GM19372 (cell line): Measurements from ENCODE around the gene KRT17.
"Not testable (repeated sequence)": the region's sequence is repeated elsewhere in the genome, so short reads cannot be mapped to it uniquely, and the experiment has no call there.

Experiments used
- ATAC-seq: cut with Tn5 transposase; IDR thresholded peaks from one replicate; pipeline ENCODE4 v1.9.1; 2021; ENCODE audit warnings: mild to moderate bottlenecking, low read depth, moderate library complexity; ENCODE audit not compliant: unreplicated experiment

KRT17 gene

DNA sequence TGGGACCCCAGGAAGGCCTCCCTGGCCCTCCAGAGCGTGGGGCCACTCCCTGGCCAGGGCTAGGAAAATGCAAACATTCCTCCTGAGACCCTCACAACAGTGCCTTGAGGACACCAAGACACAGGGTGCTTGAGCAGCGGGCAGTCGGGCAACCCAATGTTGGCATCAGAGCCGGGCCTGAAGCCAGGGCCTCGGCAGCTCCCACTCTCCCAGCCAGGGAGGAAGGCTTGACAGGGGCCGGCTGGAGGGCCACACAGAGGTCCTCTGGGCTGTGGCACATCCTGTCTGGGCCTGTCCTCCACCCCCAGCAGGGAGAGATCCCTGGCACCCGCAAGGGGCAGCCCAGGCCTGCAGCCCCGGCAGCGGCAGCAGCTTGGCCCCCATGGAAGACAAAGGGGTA, 12.3 kb upstream of the KRT17 start:
- ATAC-seq, result no peak

GRCh38 chr17:41635121-41636097, 11.0 kb upstream of the KRT17 start:
- no peak for ATAC-seq

DNA sequence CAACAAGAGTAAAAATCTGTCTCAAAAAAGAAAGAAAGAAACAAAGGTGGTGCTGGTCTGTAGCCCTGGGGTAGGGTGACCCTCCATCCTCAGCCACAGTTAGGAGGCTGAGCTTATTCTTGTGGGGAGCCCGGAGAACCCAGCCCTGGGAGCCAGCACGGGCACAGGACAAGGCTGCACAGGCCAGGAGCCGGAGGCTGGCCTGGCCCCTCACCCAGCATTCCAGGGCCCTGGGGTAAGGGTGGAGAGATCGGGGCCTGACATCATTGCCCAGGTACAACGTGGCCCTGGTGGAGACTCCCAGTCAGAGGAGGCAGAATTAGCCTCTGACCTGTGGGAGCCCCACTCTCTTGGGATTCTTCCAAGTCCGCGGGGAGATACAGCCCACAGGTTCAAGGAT, 10.3 kb upstream of the KRT17 start:
- ATAC-seq, result no peak

- no peak for ATAC-seq
Measured at GRCh38 chr17:41633556-41634199, 9.3 kb upstream of the KRT17 start.

GRCh38 chr17:41632482-41633105, 8.2 kb upstream of the KRT17 start:
- no peak for ATAC-seq

DNA sequence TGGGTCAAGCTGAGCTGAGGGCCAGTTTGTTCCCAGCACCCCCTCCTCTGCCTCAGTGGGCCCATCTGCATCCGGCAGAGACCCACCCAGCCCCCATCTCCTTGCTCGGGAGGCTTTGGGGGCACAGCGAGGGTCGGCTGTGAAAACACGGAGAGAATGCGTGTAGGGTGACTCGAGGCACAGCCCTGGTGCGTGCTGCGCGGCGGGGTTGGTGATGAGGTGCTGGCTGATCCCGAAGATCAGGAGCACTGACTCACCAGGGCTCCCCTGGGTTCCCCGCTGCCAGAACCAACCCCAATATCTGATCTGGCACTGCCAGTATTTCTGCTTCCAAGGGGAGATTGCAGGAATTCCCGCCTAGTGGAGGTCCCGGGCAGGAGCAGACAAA, 7.5 kb upstream of the KRT17 start:
- ATAC-seq, result no peak

GRCh38 chr17:41631025-41631897, 6.9 kb upstream of the KRT17 start:
- ATAC-seq, result no peak

DNA sequence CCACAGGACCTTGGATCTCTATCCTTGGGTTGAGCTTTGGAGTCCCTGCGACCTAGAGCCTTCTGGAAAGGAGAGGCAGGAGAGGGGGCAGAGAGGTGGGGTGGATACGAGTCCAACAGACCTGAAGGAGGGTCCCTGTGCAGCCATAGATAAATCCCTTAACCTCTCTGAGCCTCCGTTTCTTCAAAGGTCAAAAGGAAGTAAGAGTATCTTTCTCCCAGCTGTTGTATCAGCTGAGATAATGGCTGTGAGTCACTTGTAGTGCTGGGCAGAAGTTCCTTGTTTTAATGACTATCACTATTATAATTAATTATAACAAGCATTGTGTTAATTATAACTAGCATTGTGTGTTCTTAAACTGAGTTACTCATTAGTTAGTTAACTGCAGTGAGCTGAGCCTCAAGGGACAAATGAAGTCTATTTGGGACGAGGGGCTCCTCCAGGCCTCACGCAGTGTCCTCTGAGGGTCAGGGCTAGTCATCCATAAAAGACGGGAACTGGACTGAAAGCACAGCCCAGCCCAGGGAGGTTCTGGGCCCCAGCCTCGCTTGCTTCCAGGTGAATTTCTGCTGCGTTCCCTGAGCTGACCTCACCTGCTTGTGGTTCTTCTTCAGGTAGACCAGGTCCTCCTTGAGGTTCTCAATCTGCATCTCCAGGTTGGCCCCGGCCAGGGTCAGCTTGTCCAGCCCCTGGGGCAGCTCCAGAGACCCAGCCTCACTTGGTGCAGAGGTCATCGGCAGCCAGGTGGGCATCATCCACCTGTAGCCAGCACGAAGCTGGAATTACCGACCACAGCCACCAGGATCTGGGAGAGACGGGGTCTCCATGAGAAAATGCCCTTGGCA, 5.7 kb upstream of the KRT17 start:
- no peak for ATAC-seq

- ATAC-seq, result no peak
Measured at GRCh38 chr17:41629316-41629715, 4.9 kb upstream of the KRT17 start.

- not testable (repeated sequence) for ATAC-seq
Measured at GRCh38 chr17:41628621-41629255, 4.4 kb upstream of the KRT17 start.

DNA sequence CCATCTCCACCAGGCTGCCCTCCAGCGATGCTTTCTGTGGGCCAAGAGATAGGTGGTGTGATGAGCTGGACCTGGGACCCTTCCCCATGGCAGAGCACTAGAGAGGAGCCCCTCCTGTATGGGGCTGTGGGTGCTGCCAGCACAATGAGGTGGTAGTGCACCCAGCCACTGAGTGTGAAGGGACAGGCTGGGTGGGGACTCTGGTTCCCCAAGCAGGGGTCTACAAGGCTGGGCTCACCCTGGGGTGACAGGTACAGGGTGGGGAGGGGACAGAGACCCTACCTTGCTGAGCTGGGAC, 3.6 kb upstream of the KRT17 start:
- not testable (repeated sequence) for ATAC-seq

GRCh38 chr17:41627316-41628072, 3.1 kb upstream of the KRT17 start:
- no peak for ATAC-seq

DNA sequence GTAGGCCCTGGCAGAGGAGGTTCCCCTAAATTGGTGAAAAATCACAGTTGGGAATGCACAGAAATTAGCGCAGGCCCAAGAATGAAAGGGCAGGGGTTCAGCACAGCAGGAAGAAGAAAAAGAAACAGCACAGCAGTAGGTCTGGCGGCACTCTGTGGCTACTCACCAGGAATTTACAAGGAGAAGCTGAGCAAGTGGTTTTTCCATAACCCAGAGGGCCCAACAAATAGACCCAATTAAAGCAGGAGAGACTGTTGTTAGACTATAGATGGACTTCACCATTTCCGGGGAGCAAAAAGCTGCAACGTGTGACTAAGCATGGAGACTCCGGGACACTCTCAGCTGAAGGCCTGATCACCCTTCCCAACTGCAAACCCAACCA, 2.5 kb upstream of the KRT17 start:
- ATAC-seq, result not testable (repeated sequence)

DNA sequence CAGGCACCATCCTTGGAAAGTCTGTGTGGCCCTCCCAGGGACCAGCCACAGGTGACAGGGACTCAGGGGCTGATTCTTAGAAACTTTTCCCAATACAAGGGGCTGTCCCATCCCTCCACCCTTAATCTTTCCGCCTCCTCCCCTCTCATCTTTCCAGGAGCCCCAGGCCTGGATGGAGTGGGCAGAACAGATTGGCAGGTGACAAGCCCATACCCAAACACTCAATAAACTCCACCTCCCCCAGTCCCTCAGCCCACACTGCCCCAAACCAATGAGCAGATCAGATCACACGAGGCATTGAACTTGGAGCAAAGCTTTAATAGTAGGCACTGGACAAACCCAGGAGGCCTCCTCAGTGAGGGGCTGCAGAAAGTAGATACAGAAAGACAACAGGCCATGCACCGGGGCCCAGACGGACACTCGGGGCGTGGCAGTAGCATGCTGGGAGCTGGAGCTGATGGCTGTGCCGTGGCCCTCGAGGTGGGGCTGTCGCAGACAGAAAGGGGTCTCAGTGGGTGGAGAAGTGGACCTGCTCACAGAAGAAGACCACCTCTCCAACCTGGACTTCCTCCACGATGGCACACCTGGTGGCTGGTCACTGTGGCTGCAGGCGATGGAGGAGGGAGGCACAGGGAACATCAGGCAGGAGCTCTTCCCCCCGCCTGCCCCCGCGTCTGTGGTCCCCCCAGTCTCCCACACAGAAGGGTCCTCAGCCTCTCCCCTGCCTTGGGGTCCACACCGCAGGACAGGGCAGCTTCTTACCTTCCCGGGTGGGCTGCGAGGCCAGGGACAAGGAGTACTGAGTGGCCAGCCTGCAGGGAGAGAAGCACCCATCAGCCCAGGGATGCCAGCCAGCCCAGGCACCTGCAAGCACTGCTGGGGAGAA, 1.9 kb upstream of the KRT17 start:
- ATAC-seq, result not testable (repeated sequence)

DNA sequence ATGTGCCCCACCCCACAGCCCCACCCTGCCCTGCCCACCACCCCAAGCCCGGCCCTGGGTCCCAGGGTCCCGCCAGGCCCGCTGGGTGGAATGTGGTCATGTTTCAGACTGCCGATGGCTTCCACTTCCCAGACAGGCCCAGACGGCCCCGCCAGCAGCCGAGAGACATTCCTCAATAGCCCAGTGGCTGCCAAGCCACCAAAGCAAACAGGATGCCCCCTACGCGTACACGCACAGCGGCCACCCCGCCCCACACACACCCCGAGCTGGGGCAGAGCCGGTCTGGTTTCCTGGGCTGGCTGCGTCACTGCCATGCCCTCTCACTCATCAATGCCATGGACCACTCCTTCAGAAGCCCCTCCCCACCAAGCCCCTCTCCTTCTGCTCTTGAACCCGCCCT, 1.2 kb upstream of the KRT17 start:
- no peak for ATAC-seq

GRCh38 chr17:41623184-41623861, 1.1 kb downstream of the KRT17 start:
- ATAC-seq, result not testable (repeated sequence)
